ENCODE data around the gene DRAM2. TPM values are rescaled to one million over a fixed set of nuclear protein-coding genes. Genes with fewer than 3 reads are reported as not detected.
"Not testable (repeated sequence)": the region's sequence is repeated elsewhere in the genome, so short reads cannot be mapped to it uniquely, and the experiment has no call there.

The DRAM2 gene
- total RNA-seq, 1 donor from 2014 or later, result 61.0 TPM

- no peak for DNase-seq (ENCODE audit: low spot score)
Observed at GRCh38 chr1:111145542-111145941, 5.6 kb upstream of the DRAM2 start.

GRCh38 chr1:111142356-111142975 is 2.6 kb upstream of the DRAM2 start:
- DNase-seq (ENCODE audit: low spot score), result no peak

- no peak for DNase-seq (ENCODE audit: low spot score)
Observed at GRCh38 chr1:111141245-111142220, 1.6 kb upstream of the DRAM2 start.

GRCh38 chr1:111140680-111140967 is 731 bp upstream of the DRAM2 start:
- DNase-seq (ENCODE audit: low spot score), result no peak

- DNase-seq (ENCODE audit: low spot score), result no peak
Observed at GRCh38 chr1:111139324-111139955, 453 bp downstream of the DRAM2 start.

GRCh38 chr1:111133866-111134265 is 6.0 kb downstream of the DRAM2 start:
- no peak for DNase-seq (ENCODE audit: low spot score)

GRCh38 chr1:111131693-111132092 is 8.2 kb downstream of the DRAM2 start:
- no peak for DNase-seq (ENCODE audit: low spot score)

GRCh38 chr1:111129376-111129775 is 10.5 kb downstream of the DRAM2 start:
- no peak for DNase-seq (ENCODE audit: low spot score)

- no peak for DNase-seq (ENCODE audit: low spot score)
Observed at GRCh38 chr1:111127923-111128643, 11.8 kb downstream of the DRAM2 start.

GRCh38 chr1:111126354-111126753 is 13.5 kb downstream of the DRAM2 start:
- no peak for DNase-seq (ENCODE audit: low spot score)

GRCh38 chr1:111116496-111116895 is 23.4 kb downstream of the DRAM2 start:
- DNase-seq (ENCODE audit: low spot score), result no peak

- no peak for DNase-seq (ENCODE audit: low spot score)
Observed at GRCh38 chr1:111110197-111110899, 29.5 kb downstream of the DRAM2 start.

GRCh38 chr1:111104981-111105380 is 34.9 kb downstream of the DRAM2 start:
- no peak for DNase-seq (ENCODE audit: low spot score)

- DNase-seq (ENCODE audit: low spot score), result no peak
Observed at GRCh38 chr1:111101854-111102642, 37.8 kb downstream of the DRAM2 start.

- no peak for DNase-seq (ENCODE audit: low spot score)
Observed at GRCh38 chr1:111099289-111099688, 40.6 kb downstream of the DRAM2 start.

- DNase-seq (ENCODE audit: low spot score), result no peak
Observed at GRCh38 chr1:111097356-111098099, 42.4 kb downstream of the DRAM2 start.

GRCh38 chr1:111095421-111095820 is 44.5 kb downstream of the DRAM2 start:
- not testable (repeated sequence) for DNase-seq (ENCODE audit: low spot score)

- DNase-seq (ENCODE audit: low spot score), result no peak
Observed at GRCh38 chr1:111089638-111090037, 50.3 kb downstream of the DRAM2 start.

GRCh38 chr1:111085676-111086075 is 54.2 kb downstream of the DRAM2 start:
- DNase-seq (ENCODE audit: low spot score), result no peak
